ENCODE results near the gene DAB2IP.

DNA sequence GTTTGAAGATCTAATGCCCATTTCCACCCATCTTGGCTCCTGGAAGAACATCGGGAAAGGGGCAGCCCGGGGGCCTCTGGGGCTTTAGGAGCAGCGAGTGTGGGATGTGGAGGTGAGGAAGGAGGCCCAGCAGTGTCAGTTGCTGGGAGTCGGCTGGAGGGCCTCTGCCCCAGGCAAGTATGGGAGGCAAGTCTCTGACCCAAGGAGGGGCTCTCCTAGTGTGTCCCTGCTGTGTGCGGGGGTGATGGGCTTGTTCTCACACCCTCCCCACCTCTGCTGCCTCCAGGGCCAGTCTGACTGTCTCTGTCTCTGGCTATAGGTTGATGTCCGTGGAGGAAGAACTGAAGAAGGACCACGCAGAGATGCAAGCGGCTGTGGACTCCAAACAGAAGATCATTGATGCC lies 129.7 kb downstream of the DAB2IP start:
- TF ChIP-seq, protein P1, sequence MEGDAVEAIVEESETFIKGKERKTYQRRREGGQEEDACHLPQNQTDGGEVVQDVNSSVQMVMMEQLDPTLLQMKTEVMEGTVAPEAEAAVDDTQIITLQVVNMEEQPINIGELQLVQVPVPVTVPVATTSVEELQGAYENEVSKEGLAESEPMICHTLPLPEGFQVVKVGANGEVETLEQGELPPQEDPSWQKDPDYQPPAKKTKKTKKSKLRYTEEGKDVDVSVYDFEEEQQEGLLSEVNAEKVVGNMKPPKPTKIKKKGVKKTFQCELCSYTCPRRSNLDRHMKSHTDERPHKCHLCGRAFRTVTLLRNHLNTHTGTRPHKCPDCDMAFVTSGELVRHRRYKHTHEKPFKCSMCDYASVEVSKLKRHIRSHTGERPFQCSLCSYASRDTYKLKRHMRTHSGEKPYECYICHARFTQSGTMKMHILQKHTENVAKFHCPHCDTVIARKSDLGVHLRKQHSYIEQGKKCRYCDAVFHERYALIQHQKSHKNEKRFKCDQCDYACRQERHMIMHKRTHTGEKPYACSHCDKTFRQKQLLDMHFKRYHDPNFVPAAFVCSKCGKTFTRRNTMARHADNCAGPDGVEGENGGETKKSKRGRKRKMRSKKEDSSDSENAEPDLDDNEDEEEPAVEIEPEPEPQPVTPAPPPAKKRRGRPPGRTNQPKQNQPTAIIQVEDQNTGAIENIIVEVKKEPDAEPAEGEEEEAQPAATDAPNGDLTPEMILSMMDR (conservative IDR thresholded peaks at IDR 0.05): no peak
- TF ChIP-seq EZH2 (IDR thresholded peaks at IDR 0.05; ENCODE audit: low read depth): no peak

All from PC-9 (cell line).